NCI-H1930 (cell line): Measurements from ENCODE around the gene SLC38A8.

ENCODE experiments used
- DNase-seq, 2 experiments: peaks; one replicate each; lab custom pipeline; 2025; lab: John Stamatoyannopoulos, UW

SLC38A8 gene

GRCh38 chr16:84049403-84050060 lies 6.9 kb upstream of the SLC38A8 start:
- DNase-seq, result no peak

GRCh38 chr16:84048871-84049270 lies 6.3 kb upstream of the SLC38A8 start:
- DNase-seq, result no peak

GRCh38 chr16:84048270-84048669 lies 5.7 kb upstream of the SLC38A8 start:
- no peak for DNase-seq

- DNase-seq, result no peak
Measured at GRCh38 chr16:84047626-84048025, 5.0 kb upstream of the SLC38A8 start.

- DNase-seq, result no peak
Measured at GRCh38 chr16:84047206-84047605, 4.6 kb upstream of the SLC38A8 start.

GRCh38 chr16:84045818-84046470 lies 3.3 kb upstream of the SLC38A8 start:
- DNase-seq, result no peak

- no peak for DNase-seq
Measured at GRCh38 chr16:84045001-84045817, 2.6 kb upstream of the SLC38A8 start.

- DNase-seq, result no peak
Measured at GRCh38 chr16:84044118-84044488, 1.5 kb upstream of the SLC38A8 start.

- DNase-seq, result no peak
Measured at GRCh38 chr16:84043486-84044117, 1.0 kb upstream of the SLC38A8 start.

GRCh38 chr16:84042879-84043485 lies 387 bp upstream of the SLC38A8 start:
- no peak for DNase-seq

- no peak for DNase-seq
Measured at GRCh38 chr16:84041881-84042280, 714 bp downstream of the SLC38A8 start.

GRCh38 chr16:84040823-84041820 lies 1.5 kb downstream of the SLC38A8 start:
- DNase-seq, result no peak

- DNase-seq, result no peak
Measured at GRCh38 chr16:84040226-84040822, 2.3 kb downstream of the SLC38A8 start.

- no peak for DNase-seq
Measured at GRCh38 chr16:84039696-84040095, 2.9 kb downstream of the SLC38A8 start.

- no peak for DNase-seq
Measured at GRCh38 chr16:84038469-84038868, 4.1 kb downstream of the SLC38A8 start.

- DNase-seq, result no peak
Measured at GRCh38 chr16:84036982-84037425, 5.6 kb downstream of the SLC38A8 start.

- DNase-seq, result no peak
Measured at GRCh38 chr16:84036131-84036530, 6.5 kb downstream of the SLC38A8 start.

GRCh38 chr16:84034516-84034915 lies 8.1 kb downstream of the SLC38A8 start:
- no peak for DNase-seq

GRCh38 chr16:84033251-84034195 lies 9.1 kb downstream of the SLC38A8 start:
- DNase-seq, result no peak
